ENCODE data around the gene FNIP2.

- TF ChIP-seq ZNF274 (IDR thresholded peaks at IDR 0.05; ENCODE audit: low read depth, low read length) (no peak), YY1 (IDR thresholded peaks at IDR 0.05; ENCODE audit: insufficient read depth, insufficient read length) (no peak)
Observed at GRCh38 chr4:158875455-158875854, 106.6 kb downstream of the FNIP2 start.
